HG02973 (cell line): ENCODE measurements around the gene GDF2.

ENCODE experiments used
- ATAC-seq: cut with Tn5 transposase; IDR thresholded peaks from one replicate; pipeline ENCODE4 v1.9.1; 2021; ENCODE audit warnings: moderate library complexity; ENCODE audit not compliant: unreplicated experiment

The GDF2 gene

GRCh38 chr10:47350671-47351640, 28.7 kb downstream of the GDF2 start:
- ATAC-seq: no peak

GRCh38 chr10:47351899-47352815, 29.9 kb downstream of the GDF2 start:
- ATAC-seq: no peak

GRCh38 chr10:47353351-47353750, 31.1 kb downstream of the GDF2 start:
- no peak for ATAC-seq

- no peak for ATAC-seq
These were observed 31.9 kb downstream of the GDF2 start for GRCh38 chr10:47354165-47354564.

GRCh38 chr10:47354900-47355299, 32.6 kb downstream of the GDF2 start:
- ATAC-seq: no peak

- no peak for ATAC-seq
These were observed 34.5 kb downstream of the GDF2 start for GRCh38 chr10:47356708-47357107.

GRCh38 chr10:47357131-47357582, 34.9 kb downstream of the GDF2 start:
- ATAC-seq: no peak

- ATAC-seq: no peak
These were observed 35.7 kb downstream of the GDF2 start for GRCh38 chr10:47357911-47358310.

- ATAC-seq: no peak
These were observed 36.2 kb downstream of the GDF2 start for GRCh38 chr10:47358457-47358856.

- ATAC-seq: no peak
These were observed 36.8 kb downstream of the GDF2 start for GRCh38 chr10:47359101-47359500.

- no peak for ATAC-seq
These were observed 37.6 kb downstream of the GDF2 start for GRCh38 chr10:47359626-47360418.

- ATAC-seq: no peak
These were observed 38.3 kb downstream of the GDF2 start for GRCh38 chr10:47360419-47361040.

GRCh38 chr10:47361293-47361692, 39.0 kb downstream of the GDF2 start:
- ATAC-seq: no peak

GRCh38 chr10:47362199-47362598, 39.9 kb downstream of the GDF2 start:
- no peak for ATAC-seq

- ATAC-seq: no peak
These were observed 41.5 kb downstream of the GDF2 start for GRCh38 chr10:47363781-47364180.

- no peak for ATAC-seq
These were observed 42.1 kb downstream of the GDF2 start for GRCh38 chr10:47364366-47364765.

- ATAC-seq: no peak
These were observed 42.7 kb downstream of the GDF2 start for GRCh38 chr10:47364911-47365310.

GRCh38 chr10:47365431-47366180, 43.4 kb downstream of the GDF2 start:
- ATAC-seq: no peak

- no peak for ATAC-seq
These were observed 44.0 kb downstream of the GDF2 start for GRCh38 chr10:47366181-47366631.
